Vagina (tissue), 2 donors: ENCODE data around the gene HYAL2.

Experiments
- POLR2A ChIP-seq, 2 donors: fragments of 450-650 bp; IDR thresholded peaks; one replicate each; pipeline ENCODE4 v1.6.1; 2017; ENCODE audit warnings: antibody characterized with exemption in 2 of 2, mild to moderate bottlenecking in 2 of 2, moderate library complexity in 2 of 2
- TF ChIP-seq, protein P1 (sequence below), 3 experiments: fragments of 450-650 bp in 2 of 3; fragments of 200-600 bp in 1 of 3; sonication (generic) in 1 of 3; IDR thresholded peaks; one replicate each; pipeline ENCODE4 v1.5.1; 2017 to 2019; ENCODE audit warnings: antibody characterized with exemption in 3 of 3, mild to moderate bottlenecking in 2 of 3, moderate library complexity in 2 of 3

DNA sequence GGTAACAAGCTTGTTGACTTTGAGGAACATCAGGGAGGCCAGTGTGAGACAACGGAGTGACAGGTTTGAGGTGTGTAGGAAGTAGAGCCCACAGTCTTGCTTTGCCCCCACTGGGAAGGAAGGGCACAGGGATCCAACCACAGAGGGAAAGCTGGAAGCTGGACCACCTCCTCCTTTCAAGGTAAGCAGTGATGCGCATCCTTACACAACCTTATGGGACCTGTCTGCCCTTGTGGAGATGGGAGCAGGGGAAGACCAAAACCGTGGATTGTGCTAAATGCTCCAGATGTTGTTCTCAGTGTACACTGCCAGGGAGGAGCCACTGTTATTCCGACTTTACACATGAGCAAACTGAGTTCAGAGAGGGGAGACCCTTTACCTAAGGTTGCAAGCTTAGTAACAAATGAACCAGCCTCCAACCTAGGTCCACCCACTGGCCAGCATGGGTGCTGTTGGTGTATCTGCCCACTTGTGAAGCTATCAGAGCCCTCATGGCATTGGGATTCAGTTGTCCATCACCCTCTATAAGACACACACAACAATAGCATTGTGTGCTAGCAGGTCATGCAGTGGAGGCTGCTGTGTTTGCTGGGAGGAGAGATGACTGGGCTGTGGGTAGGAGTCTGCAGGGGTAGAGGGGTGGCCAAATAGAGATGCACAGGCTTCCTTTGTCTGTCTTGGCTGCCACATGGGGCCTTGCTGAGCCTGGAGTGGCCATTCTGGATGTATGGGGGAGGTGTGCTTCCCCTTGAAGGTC lies 44.2 kb downstream of the HYAL2 start:
- TF ChIP-seq, protein P1, sequence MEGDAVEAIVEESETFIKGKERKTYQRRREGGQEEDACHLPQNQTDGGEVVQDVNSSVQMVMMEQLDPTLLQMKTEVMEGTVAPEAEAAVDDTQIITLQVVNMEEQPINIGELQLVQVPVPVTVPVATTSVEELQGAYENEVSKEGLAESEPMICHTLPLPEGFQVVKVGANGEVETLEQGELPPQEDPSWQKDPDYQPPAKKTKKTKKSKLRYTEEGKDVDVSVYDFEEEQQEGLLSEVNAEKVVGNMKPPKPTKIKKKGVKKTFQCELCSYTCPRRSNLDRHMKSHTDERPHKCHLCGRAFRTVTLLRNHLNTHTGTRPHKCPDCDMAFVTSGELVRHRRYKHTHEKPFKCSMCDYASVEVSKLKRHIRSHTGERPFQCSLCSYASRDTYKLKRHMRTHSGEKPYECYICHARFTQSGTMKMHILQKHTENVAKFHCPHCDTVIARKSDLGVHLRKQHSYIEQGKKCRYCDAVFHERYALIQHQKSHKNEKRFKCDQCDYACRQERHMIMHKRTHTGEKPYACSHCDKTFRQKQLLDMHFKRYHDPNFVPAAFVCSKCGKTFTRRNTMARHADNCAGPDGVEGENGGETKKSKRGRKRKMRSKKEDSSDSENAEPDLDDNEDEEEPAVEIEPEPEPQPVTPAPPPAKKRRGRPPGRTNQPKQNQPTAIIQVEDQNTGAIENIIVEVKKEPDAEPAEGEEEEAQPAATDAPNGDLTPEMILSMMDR (IDR thresholded peaks at IDR 0.05): no peak
- no peak for TF ChIP-seq POLR2A (IDR thresholded peaks at IDR 0.05)
